Esophagus squamous epithelium (tissue), 5 donors: ENCODE measurements around the gene C1GALT1. TPM values are rescaled to one million over a fixed set of nuclear protein-coding genes. Genes with fewer than 3 reads are reported as not detected.

ENCODE experiments used
- DNase-seq: peaks from one replicate; lab custom pipeline; 2025; lab: John Stamatoyannopoulos, UW
- H3K27ac ChIP-seq, 4 donors: fragments of 200-600 bp; sonication (generic); one replicate each; pipeline ENCODE4 v1.5.1; 2016 to 2019; ENCODE audit warnings: mild to moderate bottlenecking in 1 of 4
- H3K27me3 ChIP-seq, 4 donors: fragments of 200-600 bp; sonication (generic); 1 replicate in 3 of 4; 2 replicates in 1 of 4; pipeline versions ENCODE4 v1.5.1 to v1.6.0; 2017 to 2021; ENCODE audit warnings: antibody characterized with exemption in 1 of 4
- H3K36me3 ChIP-seq, 3 donors: fragments of 200-600 bp; sonication (generic); one replicate each; pipeline ENCODE4 v1.5.1; 2016 to 2019
- H3K4me1 ChIP-seq, 3 donors: fragments of 200-600 bp; sonication (generic); one replicate each; pipeline ENCODE4 v1.5.1; 2017 to 2019
- H3K4me3 ChIP-seq, 4 donors: fragments of 200-600 bp; sonication (generic); 1 replicate in 3 of 4; 2 replicates in 1 of 4; pipeline ENCODE4 v1.5.1; 2016 to 2019; ENCODE audit warnings: mild to moderate bottlenecking in 2 of 4, moderate library complexity in 1 of 4
- H3K9me3 ChIP-seq, 3 donors: fragments of 200-600 bp; sonication (generic); one replicate each; pipeline ENCODE4 v1.5.1; 2016 to 2019
- CTCF ChIP-seq, 6 experiments: fragments of 450-650 bp in 4 of 6; fragments of 200-600 bp in 2 of 6; sonication (generic) in 2 of 6; IDR thresholded peaks; one replicate each; pipeline ENCODE4 v1.5.1; 2016 to 2019; ENCODE audit warnings: antibody characterized with exemption in 6 of 6, mild to moderate bottlenecking in 4 of 6, moderate library complexity in 4 of 6
- POLR2A ChIP-seq, 4 donors: fragments of 450-650 bp; IDR thresholded peaks; one replicate each; pipeline ENCODE4 v1.6.1; 2017; ENCODE audit warnings: antibody characterized with exemption in 4 of 4, mild to moderate bottlenecking in 4 of 4, moderate library complexity in 3 of 4
- WGBS, 2 donors: methylation state at CpG; one replicate each; pipeline ENCODE4 v1.1.5; 2018; 5-methylcytosine and 5-hydroxymethylcytosine counted together
- intact Hi-C: fragments of 100-400 bp; cut with DNase I; formaldehyde crosslinking; loops from one replicate; pipeline ENCODE4 v1.15.0; 2022
- total RNA-seq, 4 donors: library from RNA; depleted of rRNA; stranded (reverse); fragments of >200 nt; gene quantifications; one replicate each; pipeline ENCODE4 v1.1.0, GENCODE V29; 2016
- donor health status: DM: yes; HTN: yes; CAD: no.

The C1GALT1 gene
- total RNA-seq, 4 donors from 2014 or later, result 40.1 to 56.4 (median 43.9) TPM

- Histone ChIP-seq H3K27me3 (no peaks in the 10 kb centered on the region), H3K4me3 (no peak overlapping the region), H3K9me3 (no peaks in the 10 kb centered on the region), H3K27ac (no peak overlapping the region), H3K4me1 (peaks cover 4 to 37% (median 6%) of the 10 kb centered on the region in 3 donors), H3K36me3 (peaks cover 0 to 50% (median 0%) of the 10 kb centered on the region in 3 donors)
- no peak for DNase-seq
- TF ChIP-seq POLR2A (IDR thresholded peaks at IDR 0.05) (no peak), CTCF (IDR thresholded peaks at IDR 0.05) (no peak)
- intact Hi-C loops, result no loop called here
Measured at GRCh38 chr7:7219216-7219615, 36.9 kb downstream of the C1GALT1 start.

GRCh38 chr7:7220821-7221220 lies 38.5 kb downstream of the C1GALT1 start:
- Histone ChIP-seq H3K9me3 (no peaks in the 10 kb centered on the region), H3K4me1 (peaks cover 4 to 21% (median 6%) of the 10 kb centered on the region in 3 donors), H3K27ac (peak overlapping the region in 1 of 4 donors; percentile 59), H3K4me3 (no peak overlapping the region), H3K27me3 (no peaks in the 10 kb centered on the region), H3K36me3 (peaks cover 0 to 41% (median 0%) of the 10 kb centered on the region in 3 donors)
- intact Hi-C loops, result no loop called here
- no peak for DNase-seq
- WGBS, 2 donors, result 85 to 86% methylated on average over 3 of the region's 3 CpGs
- TF ChIP-seq POLR2A (IDR thresholded peaks at IDR 0.05) (no peak), CTCF (IDR thresholded peaks at IDR 0.05) (no peak)

GRCh38 chr7:7221599-7222038 lies 39.3 kb downstream of the C1GALT1 start:
- peak overlapping the region in 3 of 4 donors; percentile 22 to 59 (median 53) for H3K27ac ChIP-seq
- peaks cover 0 to 33% (median 0%) of the 10 kb centered on the region in 3 donors for H3K36me3 ChIP-seq
- no peak for TF ChIP-seq CTCF (IDR thresholded peaks at IDR 0.05)
- no peak for TF ChIP-seq POLR2A (IDR thresholded peaks at IDR 0.05)
- WGBS, 2 donors, result 14 to 16% methylated on average over 2 of the region's 2 CpGs
- peaks cover 4 to 20% (median 6%) of the 10 kb centered on the region in 3 donors for H3K4me1 ChIP-seq
- no peak for DNase-seq
- H3K27me3 ChIP-seq, result no peaks in the 10 kb centered on the region
- intact Hi-C loops, result no loop called here
- H3K4me3 ChIP-seq, result no peak overlapping the region
- no peaks in the 10 kb centered on the region for H3K9me3 ChIP-seq

- TF ChIP-seq POLR2A (IDR thresholded peaks at IDR 0.05), result no peak
- no peak for TF ChIP-seq CTCF (IDR thresholded peaks at IDR 0.05)
- DNase-seq, result no peak
- peaks cover 0 to 17% (median 0%) of the 10 kb centered on the region in 3 donors for H3K36me3 ChIP-seq
- H3K27me3 ChIP-seq, result no peaks in the 10 kb centered on the region
- intact Hi-C loops, result no loop called here
- 88 to 95% methylated on average over 2 of the region's 2 CpGs for WGBS, 2 donors
- peaks cover 4 to 26% (median 6%) of the 10 kb centered on the region in 3 donors for H3K4me1 ChIP-seq
- H3K27ac ChIP-seq, result no peak overlapping the region
- H3K4me3 ChIP-seq, result no peak overlapping the region
- H3K9me3 ChIP-seq, result no peaks in the 10 kb centered on the region
Measured at GRCh38 chr7:7223250-7223649, 40.9 kb downstream of the C1GALT1 start.

GRCh38 chr7:7226407-7226806 lies 44.1 kb downstream of the C1GALT1 start:
- 88 to 90% methylated on average over 5 of the region's 5 CpGs for WGBS, 2 donors
- TF ChIP-seq CTCF (IDR thresholded peaks at IDR 0.05) (no peak), POLR2A (IDR thresholded peaks at IDR 0.05) (no peak)
- H3K4me1 ChIP-seq, result peaks cover 3 to 21% (median 4%) of the 10 kb centered on the region in 3 donors
- H3K4me3 ChIP-seq, result no peak overlapping the region
- DNase-seq, result no peak
- intact Hi-C loops, result no loop called here
- no peaks in the 10 kb centered on the region for H3K36me3 ChIP-seq
- peaks cover 0 to 6% (median 0%) of the 10 kb centered on the region in 3 donors for H3K9me3 ChIP-seq
- no peak overlapping the region for H3K27ac ChIP-seq
- H3K27me3 ChIP-seq, result no peaks in the 10 kb centered on the region
